Astrocyte (in vitro differentiated cells and primary cell): ENCODE results near the gene SEMA3B.

Experiments
- CTCF ChIP-seq: IDR thresholded peaks from 2 replicates; pipeline ENCODE4 v1.5.1; 2011; ENCODE audit warnings: low read depth, mild to moderate bottlenecking, inconsistent platforms, low read length, moderate library complexity; ENCODE audit not compliant: insufficient read depth
- EZH2 ChIP-seq: IDR thresholded peaks from 2 replicates; pipeline ENCODE4 v1.6.1; 2012; ENCODE audit warnings: mild to moderate bottlenecking, low read length, inconsistent platforms; ENCODE audit not compliant: insufficient read depth

- TF ChIP-seq CTCF: no peak
- no peak for TF ChIP-seq EZH2
Observed at GRCh38 chr3:50299638-50299928, 30.6 kb downstream of the SEMA3B start.
